GM12878 (cell line): ENCODE measurements around the gene ASTN1. TPM values are rescaled to one million over a fixed set of nuclear protein-coding genes. Genes with fewer than 3 reads are reported as not detected.

Experiments
- ATAC-seq: fragments of 200-7000 bp; cut with Tn5 transposase; 3 replicates; pipeline ENCODE4 v1.9.1; 2020; ENCODE audit warnings: mild to moderate bottlenecking, moderate library complexity
- BruUV-seq: library from RNA; stranded (reverse); fragments of 400-500 nt; replicated peaks from 2 replicates; lab custom pipeline; 2021; lab: Mats Ljungman, UMichigan
- CTCF ChIA-PET: fragments of 300-600 bp; sonication (Branson Sonifier 250); formaldehyde crosslinking; extraction: SDS; loops from one replicate; lab custom pipeline; 2021; ENCODE audit warnings: inconsistent platforms; lab: Yijun Ruan, JAX
- POLR2A ChIA-PET: fragments of 350-600 bp; formaldehyde crosslinking; extraction: SDS; loops from one replicate; lab custom pipeline; 2021; ENCODE audit warnings: inconsistent platforms; lab: Charles Lee
- RAD21 ChIA-PET: fragments of 300-600 bp; sonication (Branson Sonifier 250); formaldehyde crosslinking; loops from one replicate; lab custom pipeline; 2023; ENCODE audit warnings: antibody characterized with exemption; ENCODE audit not compliant: unreplicated experiment; lab: Charles Lee
- SMC1A ChIA-PET: fragments of 300-600 bp; sonication (Branson Sonifier 250); formaldehyde crosslinking; loops from one replicate; lab custom pipeline; 2023; ENCODE audit not compliant: unreplicated experiment, uncharacterized antibody; lab: Charles Lee
- DNase-seq: peaks from one replicate; pipeline ENCODE4 v3.0.0-alpha.2; 2011; ENCODE audit warnings: low read depth, low spot score
- FAIRE-seq: peaks from 3 replicates; lab custom pipeline; 2011; peaks lifted over from hg19 to GRCh38; lab: Jason Lieb, UNC
- H2AFZ ChIP-seq: 2 replicates; pipeline ENCODE4 v1.6.0; 2011; ENCODE audit warnings: low read depth, low read length, control low read depth; ENCODE audit not compliant: control insufficient read depth
- H3K27ac ChIP-seq: 2 replicates; pipeline ENCODE4 v1.5.1; 2011; ENCODE audit warnings: control low read depth; ENCODE audit not compliant: control insufficient read depth, insufficient read depth
- H3K27me3 ChIP-seq, 2 experiments: replicated peaks in 1 of 2; 2 replicates each; pipeline versions ENCODE4 v1.6.0 to v1.6.1; 2011; ENCODE audit warnings: low read length in 1 of 2; ENCODE audit not compliant: control insufficient read depth in 2 of 2, insufficient read depth in 2 of 2
- H3K36me3 ChIP-seq, 2 experiments: 2 replicates each; pipeline ENCODE4 v1.5.1; 2011; ENCODE audit warnings: low read length in 1 of 2; ENCODE audit not compliant: control insufficient read depth in 2 of 2, insufficient read depth in 2 of 2
- H3K4me1 ChIP-seq: 2 replicates; pipeline ENCODE4 v1.6.1; 2011; ENCODE audit warnings: mild to moderate bottlenecking, low read length, moderate library complexity, mixed read lengths; ENCODE audit not compliant: control insufficient read depth, insufficient read depth
- H3K4me2 ChIP-seq: 2 replicates; pipeline ENCODE4 v1.6.0; 2011; ENCODE audit warnings: control low read depth; ENCODE audit not compliant: control insufficient read depth, insufficient read depth
- H3K4me3 ChIP-seq: fragments of 200-600 bp; sonication (generic); 2 replicates; pipeline ENCODE4 v1.5.1; 2016
- H3K79me2 ChIP-seq: 2 replicates; pipeline ENCODE4 v1.6.0; 2011; ENCODE audit warnings: low read length; ENCODE audit not compliant: control insufficient read depth, insufficient read depth
- H3K9ac ChIP-seq: 2 replicates; pipeline ENCODE4 v1.8.0; 2011; ENCODE audit warnings: low read length, control low read depth, mixed read lengths; ENCODE audit not compliant: control insufficient read depth, insufficient read depth
- H3K9me3 ChIP-seq: replicated peaks from 3 replicates; pipeline ENCODE4 v1.5.1; 2011; ENCODE audit warnings: mild to moderate bottlenecking, low read length; ENCODE audit not compliant: control insufficient read depth, insufficient read depth
- H4K20me1 ChIP-seq: 2 replicates; pipeline ENCODE4 v1.6.0; 2011; ENCODE audit not compliant: control insufficient read depth, insufficient read depth
- BCLAF1 ChIP-seq: fragments of 450-650 bp; IDR thresholded peaks from 2 replicates; pipeline ENCODE4 v1.6.1; 2017; ENCODE audit warnings: antibody characterized with exemption, mild to moderate bottlenecking, moderate library complexity
- CHD4 ChIP-seq: fragments of 200-600 bp; sonication (generic); IDR thresholded peaks from 2 replicates; pipeline ENCODE4 v1.6.1; 2016; ENCODE audit warnings: mild to moderate bottlenecking
- JUNB ChIP-seq: IDR thresholded peaks from 2 replicates; pipeline ENCODE4 v1.6.1; 2016; ENCODE audit warnings: antibody characterized with exemption, mild to moderate bottlenecking
- MAX ChIP-seq: IDR thresholded peaks from 2 replicates; pipeline ENCODE4 v1.6.1; 2012; ENCODE audit warnings: low read depth, low read length, improper control_type of control experiment
- MTA3 ChIP-seq: IDR thresholded peaks from 2 replicates; pipeline ENCODE4 v1.6.1; 2012; ENCODE audit warnings: low read length, inconsistent platforms, borderline replicate concordance
- PRDM15 ChIP-seq: fragments of 450-650 bp; formaldehyde crosslinking; IDR thresholded peaks from 2 replicates; pipeline ENCODE4 v1.4.0; 2020; ENCODE audit warnings: mild to moderate bottlenecking, moderate library complexity
- RAD21 ChIP-seq: IDR thresholded peaks from 2 replicates; pipeline ENCODE4 v1.6.1; 2011; ENCODE audit warnings: mild to moderate bottlenecking, low read depth, low read length, moderate library complexity; ENCODE audit not compliant: insufficient read depth
- SPI1 ChIP-seq: IDR thresholded peaks from 2 replicates; pipeline ENCODE4 v1.6.1; 2011; ENCODE audit warnings: low read depth, mild to moderate bottlenecking, low read length, moderate library complexity, borderline replicate concordance; ENCODE audit not compliant: insufficient read depth
- ZNF207 ChIP-seq: fragments of 450-650 bp; IDR thresholded peaks from 2 replicates; pipeline ENCODE4 v1.6.1; 2014; ENCODE audit warnings: antibody characterized with exemption, mild to moderate bottlenecking, borderline replicate concordance
- ZNF622 ChIP-seq: fragments of 450-650 bp; IDR thresholded peaks from 2 replicates; pipeline ENCODE4 v1.6.1; 2017; ENCODE audit warnings: mild to moderate bottlenecking, inconsistent platforms
- WGBS: methylation state at CpG from one replicate; pipeline ENCODE4 v1.1.6; 2016; ENCODE audit warnings: low lambda C conversion rate; ENCODE audit not compliant: insufficient replicate concordance, insufficient coverage; ENCODE audit errors: missing lambda C conversion rate; 5-methylcytosine and 5-hydroxymethylcytosine counted together
- in situ Hi-C: fragments of 300-500 bp; cut with MboI; formaldehyde crosslinking; loops from 9 replicates; pipeline ENCODE4 v1.14.3; 2018; ENCODE audit warnings: mixed read lengths
- intact Hi-C: fragments of 100-400 bp; cut with micrococcal nuclease; formaldehyde crosslinking; loops from one replicate; pipeline ENCODE4 v1.14.2; 2022; ENCODE audit not compliant: unreplicated experiment
- polyA plus RNA-seq, 11 experiments: library from polyadenylated mRNA; depleted of rRNA in 4 of 11; unstranded in 6 of 11; stranded (reverse) in 5 of 11; fragments of >200 nt; fragmentation: Nextera tagmentation in 4 of 11; fragmentation: Illumina TruSeq in 1 of 11; extraction: Ambion mirVana in 4 of 11; extraction: Trizol in 1 of 11; gene quantifications; 1 replicate in 1 of 11; 2 replicates in 10 of 11; pipeline versions ENCODE4 v1.2.1 to v1.2.3, GENCODE V29; 2011 to 2016; ENCODE audit warnings: inconsistent platforms in 2 of 11, missing spikeins in 2 of 11, low read depth in 1 of 11
- total RNA-seq, 4 experiments: library from RNA; depleted of rRNA in 3 of 4; stranded (reverse); fragments of >200 nt in 3 of 4; fragmentation: Illumina TruSeq in 1 of 4; extraction: Trizol in 1 of 4; gene quantifications; 2 replicates each; pipeline versions ENCODE4 v1.2.1 to v1.2.3, GENCODE V29; 2013 to 2021

The ASTN1 gene
- total and polyA plus RNA-seq, 10 of the 15 experiments (the other 5 are each of a cell fraction or from before 2014, with no cell fraction given): 0.04 TPM; not detected in 9

GRCh38 chr1:176996456-176997090 is 167.9 kb downstream of the ASTN1 start:
- TF ChIP-seq MTA3 (no peak), CHD4 (no peak), ZNF207 (no peak), SPI1 (no peak), MAX (no peak), RAD21 (no peak), PRDM15 (CRISPR knock-in tag) (no peak), BCLAF1 (no peak), JUNB (no peak), ZNF622 (no peak)
- ChIA-PET SMC1A (no interaction called here), CTCF (no interaction called here), RAD21 (no interaction called here), POLR2A (no interaction called here)
- no peaks in the 10 kb centered on the region for H3K27me3 ChIP-seq
- 9% methylated on average over 4 of the region's 4 CpGs for WGBS
- no peaks in the 10 kb centered on the region for H3K4me1 ChIP-seq
- DNase-seq (no peak), ATAC-seq (no peak), FAIRE-seq (no peak)
- no peak overlapping the region for H3K4me3 ChIP-seq
- no peak overlapping the region for H3K4me2 ChIP-seq
- no peak overlapping the region for H3K9ac ChIP-seq
- intact Hi-C loops (no loop called here), in situ Hi-C loops (no loop called here)
- H4K20me1 ChIP-seq: no peaks in the 10 kb centered on the region
- H3K36me3 ChIP-seq: no peaks in the 10 kb centered on the region
- BruUV-seq: no TSS peak
- H3K9me3 ChIP-seq: no peaks in the 10 kb centered on the region
- no peak overlapping the region for H3K27ac ChIP-seq
- no peak overlapping the region for H2AFZ ChIP-seq
- no peaks in the 10 kb centered on the region for H3K79me2 ChIP-seq
